ENCODE results near the gene SGK1. TPM values are rescaled to one million over a fixed set of nuclear protein-coding genes. Genes with fewer than 3 reads are reported as not detected.
"Not testable (repeated sequence)": the region's sequence is repeated elsewhere in the genome, so short reads cannot be mapped to it uniquely, and the experiment has no call there.

The SGK1 gene
- total RNA-seq, 3 donors from 2014 or later (not counting 1 experiment from before 2014, with no cell fraction given), result 31.8 to 89.6 (median 33.3) TPM

- H3K27ac ChIP-seq (ENCODE audit: low read length), result no peak overlapping the region
- no peak overlapping the region for H3K4me3 ChIP-seq (ENCODE audit: low read length)
- no peaks in the 10 kb centered on the region for H3K27me3 ChIP-seq (ENCODE audit: control insufficient read depth, insufficient read depth, low read length)
- WGBS (ENCODE audit: insufficient coverage), result 100% methylated on average over 3 of the region's 4 CpGs
- TF ChIP-seq CTCF (IDR thresholded peaks at IDR 0.05), result no peak
- no peaks in the 10 kb centered on the region for H3K36me3 ChIP-seq (ENCODE audit: control insufficient read depth, insufficient read depth, low read length)
- Mint-ChIP-seq H3K36me3 (no peaks in the 10 kb centered on the region), H3K27me3 (ENCODE audit: low read depth in 2 of 2) (peaks cover 3 to 6% of the 10 kb centered on the region in 2 donors), H3K27ac (no peak overlapping the region), H3K4me1 (no peaks in the 10 kb centered on the region), H3K9me3 (peaks cover 0 to 2% of the 10 kb centered on the region in 2 donors), H3K4me3 (no peak overlapping the region)
- no peaks in the 10 kb centered on the region for H3K4me1 ChIP-seq (ENCODE audit: control insufficient read depth, insufficient read depth, low read length)
- no peak for DNase-seq
- no peak for ATAC-seq
- intact Hi-C loops (cut with micrococcal nuclease), result no loop called here
- peaks cover 4% of the 10 kb centered on the region for H3K9me3 ChIP-seq (ENCODE audit: control insufficient read depth, insufficient read depth, low read length)
Measured at GRCh38 chr6:134205366-134205765, 112.5 kb downstream of the SGK1 start.

GRCh38 chr6:134204759-134205158, 113.2 kb downstream of the SGK1 start:
- H3K27me3 Mint-ChIP-seq (ENCODE audit: low read depth in 2 of 2); DNase-seq; H3K9me3 ChIP-seq (ENCODE audit: control insufficient read depth, insufficient read depth, low read length); H3K9me3 Mint-ChIP-seq; H3K27me3 ChIP-seq (ENCODE audit: control insufficient read depth, insufficient read depth, low read length); intact Hi-C loops (cut with micrococcal nuclease); H3K27ac Mint-ChIP-seq; H3K36me3 Mint-ChIP-seq; H3K36me3 ChIP-seq (ENCODE audit: control insufficient read depth, insufficient read depth, low read length); H3K4me1 Mint-ChIP-seq; H3K4me1 ChIP-seq (ENCODE audit: control insufficient read depth, insufficient read depth, low read length); H3K4me3 ChIP-seq (ENCODE audit: low read length); ATAC-seq; H3K4me3 Mint-ChIP-seq; H3K27ac ChIP-seq (ENCODE audit: low read length): not testable (repeated sequence)
- 100% methylated on average over 1 of the region's 1 CpG for WGBS (ENCODE audit: insufficient coverage)

GRCh38 chr6:134204031-134204430, 113.9 kb downstream of the SGK1 start:
- Histone ChIP-seq H3K36me3 (ENCODE audit: control insufficient read depth, insufficient read depth, low read length) (no peaks in the 10 kb centered on the region), H3K27ac (ENCODE audit: low read length) (no peak overlapping the region), H3K9me3 (ENCODE audit: control insufficient read depth, insufficient read depth, low read length) (peaks cover 4% of the 10 kb centered on the region), H3K4me1 (ENCODE audit: control insufficient read depth, insufficient read depth, low read length) (no peaks in the 10 kb centered on the region), H3K27me3 (ENCODE audit: control insufficient read depth, insufficient read depth, low read length) (no peaks in the 10 kb centered on the region), H3K4me3 (ENCODE audit: low read length) (no peak overlapping the region)
- Mint-ChIP-seq H3K4me1 (no peaks in the 10 kb centered on the region), H3K9me3 (peaks cover 0 to 2% of the 10 kb centered on the region in 2 donors), H3K27me3 (ENCODE audit: low read depth in 2 of 2) (peaks cover 3 to 6% of the 10 kb centered on the region in 2 donors), H3K4me3 (no peak overlapping the region), H3K36me3 (no peaks in the 10 kb centered on the region), H3K27ac (no peak overlapping the region)
- no peak for DNase-seq
- intact Hi-C loops (cut with micrococcal nuclease), result no loop called here
- ATAC-seq, result no peak
- no peak for TF ChIP-seq CTCF (IDR thresholded peaks at IDR 0.05)
- 40% methylated on average over 1 of the region's 1 CpG for WGBS (ENCODE audit: insufficient coverage)

GRCh38 chr6:134201716-134202115, 116.2 kb downstream of the SGK1 start:
- H3K36me3 ChIP-seq (ENCODE audit: control insufficient read depth, insufficient read depth, low read length), result no peaks in the 10 kb centered on the region
- H3K27ac ChIP-seq (ENCODE audit: low read length), result no peak overlapping the region
- ATAC-seq (no peak), DNase-seq (no peak)
- peaks cover 5% of the 10 kb centered on the region for H3K4me1 ChIP-seq (ENCODE audit: control insufficient read depth, insufficient read depth, low read length)
- Mint-ChIP-seq H3K4me3 (no peak overlapping the region), H3K4me1 (peaks cover 3 to 4% of the 10 kb centered on the region in 2 donors), H3K36me3 (no peaks in the 10 kb centered on the region), H3K27me3 (ENCODE audit: low read depth in 2 of 2) (peaks cover 3 to 6% of the 10 kb centered on the region in 2 donors), H3K27ac (no peak overlapping the region), H3K9me3 (peaks cover 0 to 2% of the 10 kb centered on the region in 2 donors)
- WGBS (ENCODE audit: insufficient coverage), result 80% methylated on average over 5 of the region's 5 CpGs
- peaks cover 4% of the 10 kb centered on the region for H3K9me3 ChIP-seq (ENCODE audit: control insufficient read depth, insufficient read depth, low read length)
- H3K27me3 ChIP-seq (ENCODE audit: control insufficient read depth, insufficient read depth, low read length), result no peaks in the 10 kb centered on the region
- intact Hi-C loops (cut with micrococcal nuclease), result no loop called here
- H3K4me3 ChIP-seq (ENCODE audit: low read length), result no peak overlapping the region
- no peak for TF ChIP-seq CTCF (IDR thresholded peaks at IDR 0.05)
